HG03520 (cell line): ENCODE results near the gene LDLRAD3.

ENCODE experiments used
- ATAC-seq: cut with Tn5 transposase; IDR thresholded peaks from one replicate; pipeline ENCODE4 v1.9.1; 2021; ENCODE audit warnings: mild to moderate bottlenecking, moderate library complexity; ENCODE audit not compliant: unreplicated experiment

The LDLRAD3 gene

GRCh38 chr11:36094164-36094563 lies 150.3 kb downstream of the LDLRAD3 start:
- no peak for ATAC-seq

- ATAC-seq: no peak
Measured at GRCh38 chr11:36095716-36096115, 151.9 kb downstream of the LDLRAD3 start.

GRCh38 chr11:36097219-36097650 lies 153.4 kb downstream of the LDLRAD3 start:
- ATAC-seq: no peak

- no peak for ATAC-seq
Measured at GRCh38 chr11:36098087-36098486, 154.2 kb downstream of the LDLRAD3 start.

- ATAC-seq: no peak
Measured at GRCh38 chr11:36098853-36099375, 155.1 kb downstream of the LDLRAD3 start.

GRCh38 chr11:36101466-36101865 lies 157.6 kb downstream of the LDLRAD3 start:
- ATAC-seq: no peak

- no peak for ATAC-seq
Measured at GRCh38 chr11:36102868-36103267, 159.0 kb downstream of the LDLRAD3 start.

- no peak for ATAC-seq
Measured at GRCh38 chr11:36103933-36104530, 160.2 kb downstream of the LDLRAD3 start.

GRCh38 chr11:36104660-36104992 lies 160.8 kb downstream of the LDLRAD3 start:
- no peak for ATAC-seq

- ATAC-seq: no peak
Measured at GRCh38 chr11:36105743-36106581, 162.1 kb downstream of the LDLRAD3 start.

- no peak for ATAC-seq
Measured at GRCh38 chr11:36107547-36107946, 163.7 kb downstream of the LDLRAD3 start.

- no peak for ATAC-seq
Measured at GRCh38 chr11:36108881-36109589, 165.2 kb downstream of the LDLRAD3 start.

GRCh38 chr11:36109590-36109849 lies 165.7 kb downstream of the LDLRAD3 start:
- ATAC-seq: no peak

GRCh38 chr11:36109850-36110606 lies 166.2 kb downstream of the LDLRAD3 start:
- no peak for ATAC-seq

GRCh38 chr11:36110668-36111410 lies 167.0 kb downstream of the LDLRAD3 start:
- no peak for ATAC-seq

GRCh38 chr11:36114095-36114494 lies 170.2 kb downstream of the LDLRAD3 start:
- ATAC-seq: no peak

- ATAC-seq: no peak
Measured at GRCh38 chr11:36115378-36115801, 171.5 kb downstream of the LDLRAD3 start.

GRCh38 chr11:36116161-36116560 lies 172.3 kb downstream of the LDLRAD3 start:
- ATAC-seq: no peak

- no peak for ATAC-seq
Measured at GRCh38 chr11:36118084-36118483, 174.2 kb downstream of the LDLRAD3 start.

- no peak for ATAC-seq
Measured at GRCh38 chr11:36119300-36119699, 175.4 kb downstream of the LDLRAD3 start.
